Measurements from ENCODE around the gene MAP2K7.
A peak's percentile ranks its signal among the peaks of the same experiment; 100 is the strongest.
"Not testable (repeated sequence)": the region's sequence is repeated elsewhere in the genome, so short reads cannot be mapped to it uniquely, and the experiment has no call there.

Gene MAP2K7

DNA sequence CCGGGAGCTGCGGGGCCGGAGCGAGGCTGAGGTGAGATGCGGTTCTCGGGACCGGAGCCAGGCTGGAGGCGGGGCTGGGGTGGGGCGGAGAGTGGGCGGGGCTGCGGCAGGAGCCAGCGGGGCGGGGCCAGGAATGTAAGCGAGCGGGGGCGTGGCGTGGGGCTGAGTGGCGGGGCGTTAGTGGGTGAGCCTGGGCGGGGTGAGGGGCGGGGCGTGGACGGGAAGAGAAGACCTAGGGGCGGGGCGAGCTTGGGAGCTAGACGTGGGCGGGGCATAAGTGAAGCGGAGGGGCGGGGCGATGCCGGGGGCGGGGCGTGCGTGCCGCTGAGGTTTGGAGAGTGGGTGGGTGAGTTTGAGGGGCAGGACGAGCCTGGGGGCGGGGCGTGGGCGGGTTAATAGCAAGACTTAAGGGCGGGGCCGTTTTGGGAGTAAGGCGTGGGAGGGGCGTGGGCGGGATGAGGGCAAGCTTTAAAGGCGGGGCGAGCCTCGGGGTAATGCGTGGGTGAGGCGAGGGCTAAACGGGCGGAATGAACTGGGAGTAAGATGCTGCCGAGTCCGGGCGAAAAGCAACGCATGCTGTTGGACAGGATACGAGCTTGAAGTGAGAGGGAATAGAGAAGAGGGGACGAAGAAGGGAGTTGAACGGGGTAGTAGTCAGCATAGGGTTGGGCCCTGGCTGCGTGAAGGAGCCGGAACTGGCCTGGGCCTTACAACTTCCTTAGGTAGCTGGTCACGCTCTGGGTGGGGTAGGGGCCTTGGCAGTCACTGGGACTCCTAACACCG lies 17.0 kb downstream of the MAP2K7 start:
- DNase-seq = peak; percentile 95

DNA sequence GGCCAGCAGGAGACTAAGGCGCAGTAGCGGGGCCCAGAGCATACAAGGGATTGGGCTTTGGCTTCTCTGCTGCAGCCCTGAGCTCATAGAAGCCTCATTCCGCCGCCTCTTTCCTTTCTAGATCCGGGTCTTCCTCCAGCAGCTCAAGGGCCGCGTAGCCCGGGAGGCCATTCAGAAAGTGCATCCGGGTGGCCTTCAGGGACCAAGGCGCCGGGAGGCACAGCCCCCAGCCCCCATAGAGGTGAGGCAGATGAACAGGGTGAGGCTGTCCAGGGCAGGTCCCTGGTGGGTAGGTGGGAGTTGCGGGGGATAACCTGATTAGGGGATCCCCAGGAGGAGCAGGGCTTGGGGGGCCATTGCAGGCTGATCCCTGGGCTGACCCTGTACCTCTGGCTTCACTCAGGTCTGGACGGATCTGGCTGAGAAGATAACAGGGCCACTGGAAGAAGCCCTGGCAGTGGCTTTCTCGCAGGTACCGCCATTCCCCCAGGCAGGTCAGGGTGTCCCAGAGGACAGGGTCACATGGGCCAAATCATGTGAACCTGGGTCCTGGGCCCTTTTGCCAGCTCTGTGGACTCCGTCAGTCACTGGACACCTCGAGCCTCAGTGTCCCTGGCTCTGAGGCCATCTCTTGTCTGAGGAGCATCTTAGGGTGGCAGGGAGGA lies 17.8 kb downstream of the MAP2K7 start:
- DNase-seq = no peak

DNA sequence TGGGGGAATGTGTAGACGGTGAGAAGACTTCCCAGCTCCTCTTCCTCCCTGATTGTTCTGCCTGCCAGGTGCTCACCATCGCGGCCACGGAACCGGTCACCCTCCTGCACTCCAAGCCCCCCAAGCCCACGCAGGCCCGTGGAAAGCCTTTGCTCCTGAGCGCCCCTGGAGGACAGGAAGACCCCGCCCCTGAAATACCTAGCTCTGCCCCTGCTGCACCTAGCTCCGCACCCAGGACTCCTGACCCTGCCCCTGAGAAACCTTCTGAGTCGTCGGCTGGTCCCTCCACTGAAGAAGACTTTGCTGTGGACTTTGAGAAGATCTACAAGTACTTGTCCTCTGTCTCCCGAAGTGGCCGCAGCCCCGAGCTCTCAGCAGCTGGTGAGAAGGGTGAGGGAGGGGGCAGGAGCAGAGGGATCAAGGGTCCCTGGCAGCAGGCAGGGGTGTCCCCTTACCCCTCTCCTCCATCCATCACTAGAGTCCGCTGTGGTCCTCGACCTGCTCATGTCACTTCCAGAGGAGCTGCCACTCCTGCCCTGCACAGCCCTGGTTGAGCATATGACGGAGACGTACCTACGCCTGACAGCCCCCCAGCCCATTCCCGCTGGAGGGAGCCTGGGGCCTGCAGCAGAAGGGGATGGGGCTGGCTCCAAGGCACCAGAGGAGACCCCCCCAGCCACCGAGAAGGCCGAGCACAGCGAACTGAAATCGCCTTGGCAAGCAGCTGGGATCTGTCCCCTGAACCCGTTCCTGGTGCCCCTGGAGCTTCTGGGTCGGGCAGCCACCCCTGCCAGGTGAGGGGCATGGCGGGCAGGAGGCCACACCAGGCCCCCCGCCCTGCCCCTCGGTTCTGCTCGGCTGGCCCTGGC lies 18.5 kb downstream of the MAP2K7 start:
- no peak for DNase-seq

DNA sequence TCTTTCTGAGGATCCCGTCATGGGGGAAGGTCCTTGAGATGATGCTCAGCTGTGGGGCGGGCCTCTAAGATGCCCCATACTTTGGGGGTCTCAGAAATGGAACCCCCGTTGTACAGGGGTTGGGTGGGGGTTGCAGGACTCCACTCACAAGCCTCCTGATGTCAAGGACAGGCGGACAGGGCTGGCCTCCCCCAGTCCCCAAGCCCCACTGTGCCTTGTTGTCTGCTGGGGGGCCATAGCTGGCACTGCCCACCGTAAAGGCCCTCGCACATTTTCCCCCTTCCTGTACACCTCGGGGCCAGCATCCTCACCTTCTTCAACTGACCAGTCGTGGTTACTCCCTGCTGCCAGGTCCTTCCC lies 19.1 kb downstream of the MAP2K7 start:
- DNase-seq = no peak

DNA sequence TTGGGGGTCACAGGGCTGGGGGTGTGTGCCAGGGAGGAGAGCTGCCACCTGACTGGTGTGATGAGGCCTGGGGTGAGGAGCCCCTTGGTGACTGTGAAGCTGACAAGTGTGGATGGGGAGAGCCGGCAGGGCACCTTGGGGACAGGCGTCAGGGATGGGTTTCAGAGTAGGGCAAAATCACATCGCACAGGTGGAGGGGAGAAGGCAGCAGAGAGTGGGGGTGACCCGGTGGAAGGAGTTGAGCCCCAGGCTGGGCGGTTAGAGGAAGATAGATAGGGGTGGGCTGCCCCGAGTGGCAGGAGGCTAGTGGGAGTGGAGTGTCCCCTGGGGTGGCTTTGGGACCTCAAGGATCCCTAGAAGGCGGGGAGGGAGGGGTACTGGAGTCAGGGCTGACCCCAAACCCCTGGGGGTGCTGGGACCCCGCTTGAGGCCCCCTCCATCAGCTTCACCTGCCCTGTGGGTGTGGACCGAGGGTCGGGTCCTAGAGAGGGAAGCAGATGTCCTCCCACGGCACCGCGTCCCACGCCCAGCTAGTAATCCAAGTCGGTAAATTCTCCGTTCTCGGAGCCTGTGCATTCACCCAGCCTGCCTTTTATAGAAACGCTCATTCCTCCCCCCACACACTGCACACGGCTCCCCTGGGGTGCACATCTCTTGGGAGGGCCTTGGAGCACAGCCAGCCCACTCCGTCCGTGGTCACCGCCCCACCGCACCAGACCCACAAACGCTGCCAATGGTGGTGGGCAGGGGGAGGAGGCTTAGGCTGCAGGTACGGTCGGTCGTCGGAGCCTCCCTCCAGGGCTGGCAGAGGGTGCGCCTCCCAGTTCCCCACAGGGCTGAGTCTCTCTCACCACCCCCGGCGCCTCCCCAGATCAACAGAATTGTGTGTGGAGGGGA lies 19.9 kb downstream of the MAP2K7 start:
- no peak for DNase-seq

DNA sequence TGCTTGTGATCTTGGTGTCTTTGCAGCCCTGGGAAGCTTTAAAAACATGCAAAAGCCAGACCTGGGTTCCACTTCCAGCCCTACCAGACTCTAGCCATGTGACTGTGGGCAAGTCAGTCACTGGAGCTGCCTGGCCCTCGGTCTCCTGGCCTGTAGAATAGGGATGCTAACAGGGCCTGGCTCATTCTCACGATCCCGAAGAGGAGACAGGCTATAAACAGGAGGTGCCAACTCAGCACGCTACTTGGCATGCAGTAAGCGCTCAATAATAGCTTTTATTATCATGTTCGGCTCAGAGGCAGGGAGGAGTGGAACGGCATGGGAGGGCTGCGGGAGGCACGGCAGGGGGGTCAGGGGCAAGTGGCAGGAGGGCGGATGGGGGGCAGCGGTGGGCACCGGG lies 20.6 kb downstream of the MAP2K7 start:
- no peak for DNase-seq

DNA sequence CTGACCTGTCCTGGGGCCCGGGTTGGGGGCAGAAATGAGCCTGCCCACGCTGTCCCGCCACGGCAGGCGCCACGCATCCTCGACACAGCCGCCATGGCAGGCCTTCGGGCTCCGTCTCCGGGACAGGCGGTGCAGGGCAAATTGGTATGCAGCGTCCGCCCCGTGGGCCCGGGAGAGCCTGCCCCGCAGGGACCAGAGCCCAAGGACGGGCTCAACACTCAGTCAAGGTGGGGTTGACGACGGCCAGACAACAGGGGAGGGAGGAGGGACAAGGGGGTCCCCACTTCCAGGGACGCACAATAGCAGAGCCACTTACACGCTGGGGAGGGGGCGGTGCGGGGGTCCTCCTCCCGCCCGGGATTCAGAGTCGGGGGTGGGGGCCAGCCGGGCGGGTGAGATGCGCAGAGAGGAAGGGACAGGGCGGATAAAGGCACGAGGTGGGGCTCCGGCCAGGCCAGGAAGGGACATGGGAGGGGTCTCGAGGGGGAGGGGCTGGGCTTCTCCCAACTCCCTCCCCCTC lies 21.0 kb downstream of the MAP2K7 start:
- no peak for DNase-seq

DNA sequence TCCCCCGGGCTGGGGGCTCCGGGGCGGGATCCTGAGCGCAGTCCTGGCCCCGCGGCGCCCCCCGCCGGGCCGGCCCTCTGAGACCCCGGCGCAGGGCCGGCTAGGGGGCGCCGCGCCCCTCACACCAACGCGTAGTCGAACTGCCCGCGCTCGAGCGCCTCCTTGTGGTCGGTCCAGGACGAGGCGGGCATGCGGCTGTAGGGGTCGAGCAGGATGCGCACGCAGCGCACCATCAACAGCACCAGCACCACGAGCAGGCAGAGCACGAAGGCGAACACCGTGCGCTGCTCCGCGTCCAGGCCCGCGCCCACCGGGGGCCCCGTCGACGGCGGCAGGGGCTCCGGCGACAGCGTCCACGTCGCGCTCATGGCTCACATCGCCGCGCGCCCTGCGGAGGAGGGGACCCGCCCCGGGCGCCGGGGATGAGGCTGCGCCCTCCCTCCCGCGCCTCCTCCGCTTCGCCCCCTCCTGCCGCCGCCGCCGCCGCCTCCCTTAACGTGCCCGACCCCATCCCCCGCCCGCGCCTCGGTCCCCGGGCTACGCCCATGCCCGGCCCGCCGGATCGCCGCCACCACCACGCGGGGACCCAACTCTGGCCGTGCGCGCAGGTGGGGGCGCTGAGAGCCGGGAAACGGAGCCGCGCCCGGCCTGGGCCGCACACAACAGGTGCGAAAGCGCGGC lies 21.6 kb downstream of the MAP2K7 start:
- DNase-seq = peak; percentile 75

DNA sequence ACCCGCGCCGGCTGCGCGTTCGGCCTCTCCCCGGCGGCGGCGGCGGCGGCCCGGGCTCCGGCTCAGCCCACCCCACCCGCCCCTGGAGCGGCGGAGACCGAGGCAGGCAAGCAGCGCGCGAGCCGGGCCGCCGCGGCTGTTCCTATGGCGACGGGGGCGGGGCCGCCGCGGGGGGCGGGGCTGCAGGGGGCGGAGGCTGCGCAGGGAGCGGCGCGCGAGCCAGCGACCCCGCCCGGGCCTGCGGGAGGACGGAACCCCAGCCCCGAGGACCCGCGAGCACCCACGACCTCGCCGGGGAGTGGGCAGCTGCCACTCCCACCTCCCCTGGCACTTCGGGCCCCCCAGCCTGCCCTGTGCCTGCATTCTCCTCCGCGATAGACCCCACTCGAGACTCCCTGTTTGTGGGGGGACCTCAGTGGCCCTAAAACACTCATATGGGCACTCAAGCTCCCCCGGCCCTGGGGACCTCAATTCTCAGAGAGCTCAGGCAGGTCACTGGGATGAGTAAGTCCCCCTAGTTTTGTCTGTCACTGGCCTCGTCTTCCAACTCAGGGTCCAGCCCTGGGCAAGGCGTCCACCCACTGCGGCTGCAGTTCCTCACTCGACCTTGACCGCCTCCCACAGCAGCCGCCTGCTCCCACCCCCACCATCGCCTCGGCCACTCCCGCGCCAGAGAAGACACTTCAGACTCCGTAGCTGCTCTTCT lies 22.5 kb downstream of the MAP2K7 start, which contains the start of gene CTXN1:
Gene CTXN1, minus strand, starts transcription at position 115 of the 706 bp plus-strand sequence. CDS start 597 bp downstream, outside the sequence.
- peak; percentile 51 for DNase-seq

DNA sequence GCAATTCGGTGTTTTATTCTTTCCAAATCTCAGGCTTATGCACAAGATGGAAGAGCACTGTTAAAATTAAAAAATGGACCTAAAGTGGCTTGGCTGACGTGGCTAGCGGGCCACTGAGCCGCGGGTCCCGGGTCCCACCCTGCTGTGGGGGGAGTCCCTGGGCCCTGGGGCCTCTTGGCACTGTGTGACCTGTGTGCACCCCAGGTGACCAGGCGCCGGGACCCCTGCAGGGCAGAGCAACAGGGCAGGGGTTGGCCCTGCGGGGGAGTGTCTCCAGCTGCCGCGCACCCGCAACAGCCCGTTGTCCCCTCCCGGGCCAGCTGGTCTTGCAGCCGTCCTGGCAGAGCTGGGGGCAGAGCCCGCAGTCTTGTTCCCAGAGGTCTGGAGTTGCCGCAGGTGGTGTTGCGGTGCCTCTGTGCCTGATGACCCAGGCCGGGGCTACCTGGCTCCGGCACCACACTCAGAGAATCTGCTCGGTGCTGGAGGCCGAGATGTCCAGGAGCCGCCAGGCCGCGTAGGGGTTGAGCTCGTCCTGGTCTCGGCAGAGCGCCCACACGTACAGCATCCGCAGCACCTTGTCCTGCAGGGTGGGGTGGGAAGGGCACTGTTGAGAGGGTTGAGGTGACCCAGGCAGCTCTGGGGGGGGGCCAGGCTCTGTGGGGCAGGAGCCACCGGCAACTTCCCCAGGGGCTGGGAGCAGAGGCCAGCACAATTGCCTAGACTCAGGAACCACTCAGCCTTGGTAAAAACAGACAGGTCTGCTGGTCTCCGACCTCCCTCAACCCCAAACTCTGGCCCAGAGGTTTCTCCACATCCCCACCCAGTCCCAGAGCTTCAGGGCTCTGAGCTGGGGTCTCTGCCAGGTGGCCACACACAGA lies 23.3 kb downstream of the MAP2K7 start:
- DNase-seq = no peak

DNA sequence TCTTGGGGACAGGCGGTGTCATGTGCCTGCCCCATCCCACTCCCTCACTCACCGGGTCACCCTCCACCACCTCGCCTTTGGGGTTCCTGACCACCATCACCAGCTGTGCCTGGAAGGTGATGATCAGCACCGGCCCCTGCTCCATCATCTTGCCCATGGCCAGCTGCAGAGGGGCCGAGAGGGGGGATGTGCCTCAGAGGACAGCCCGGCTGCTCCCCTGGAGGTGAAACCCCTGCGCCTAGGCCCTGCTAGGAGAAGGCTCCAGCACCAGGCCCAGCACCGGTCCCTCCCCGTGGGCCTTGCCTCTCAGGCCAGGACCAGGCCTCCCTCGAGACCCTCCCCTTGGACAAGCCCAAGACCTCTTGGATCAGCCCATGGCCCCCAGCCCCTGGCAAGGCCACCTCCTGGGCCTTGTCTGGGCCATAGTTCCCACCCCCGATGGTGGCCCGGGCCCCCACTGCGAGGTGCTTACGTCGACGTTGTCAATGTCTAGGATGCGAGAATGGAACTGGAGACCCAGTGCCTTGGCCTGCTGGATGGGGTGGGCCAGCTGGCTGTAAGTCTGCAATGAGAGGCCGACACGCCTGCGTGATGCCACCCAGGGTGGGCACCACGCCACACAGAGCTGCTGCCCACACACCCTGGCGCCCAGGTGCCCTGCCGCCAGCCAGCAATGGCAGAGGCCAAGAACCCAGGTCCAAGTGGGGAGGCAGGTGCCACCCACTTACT lies 24.1 kb downstream of the MAP2K7 start:
- DNase-seq = no peak

DNA sequence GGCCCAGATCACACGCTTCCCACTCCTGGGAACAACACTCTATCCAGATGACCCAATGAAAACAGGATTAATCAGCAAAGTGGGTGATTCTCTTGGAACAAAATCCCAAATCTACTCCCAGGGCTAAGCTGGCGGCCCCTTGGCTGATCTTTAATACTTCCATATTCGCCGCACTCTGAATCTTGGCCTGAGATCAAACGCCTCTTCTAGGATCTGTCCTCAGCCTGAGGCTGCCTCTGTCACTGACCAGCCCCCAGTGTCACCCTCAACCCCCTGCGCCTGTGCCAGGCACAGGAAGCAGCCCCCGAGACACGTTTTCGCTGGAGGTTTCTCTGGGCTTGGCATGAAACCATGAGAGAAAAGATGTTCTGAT lies 24.6 kb downstream of the MAP2K7 start:
- no peak for DNase-seq

DNA sequence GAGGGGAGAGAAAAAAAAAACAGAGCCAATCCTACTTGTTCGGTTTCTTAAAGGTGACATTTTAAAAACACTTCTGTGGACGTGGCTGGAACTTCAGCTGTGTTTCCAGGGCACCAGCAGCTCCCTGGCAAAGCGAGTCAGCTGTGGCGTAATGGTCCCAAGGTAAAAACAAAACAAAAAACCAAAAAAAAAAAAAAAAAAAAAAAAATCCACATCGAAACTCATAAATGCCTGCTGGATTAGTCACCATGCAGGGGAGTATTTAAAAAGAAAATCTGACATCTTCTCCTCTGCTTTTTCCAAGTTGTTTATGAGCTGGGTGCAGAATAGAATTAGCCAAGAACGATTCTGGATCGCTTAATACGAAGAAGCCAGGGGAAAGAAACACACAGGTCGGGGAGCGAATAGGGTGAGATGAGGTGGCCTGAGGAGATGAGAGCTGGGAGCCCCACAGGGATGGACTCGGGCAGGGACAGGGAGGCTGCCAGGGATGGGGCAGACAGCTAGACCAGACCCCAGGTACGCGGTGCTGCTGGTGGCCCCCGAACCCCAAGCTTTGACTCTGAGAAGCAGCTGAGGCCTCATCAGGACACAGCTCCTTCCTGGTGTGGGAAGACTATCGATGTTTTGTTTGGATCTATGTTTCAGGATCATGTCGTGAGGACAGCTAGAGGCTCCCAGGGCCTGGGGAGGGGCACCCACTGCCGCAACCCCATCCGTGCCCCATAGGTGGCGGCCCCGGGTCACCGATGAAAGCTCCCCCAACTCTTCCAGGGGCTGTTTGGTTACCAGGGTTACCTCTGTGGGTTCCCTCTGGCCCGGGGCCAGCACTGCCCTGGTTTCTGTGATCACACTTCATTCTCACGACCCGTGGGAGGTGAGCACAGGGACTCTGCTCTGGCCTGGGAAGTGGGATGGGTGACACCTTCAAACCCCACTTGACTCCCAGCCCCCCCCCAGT lies 25.3 kb downstream of the MAP2K7 start:
- no peak for DNase-seq

DNA sequence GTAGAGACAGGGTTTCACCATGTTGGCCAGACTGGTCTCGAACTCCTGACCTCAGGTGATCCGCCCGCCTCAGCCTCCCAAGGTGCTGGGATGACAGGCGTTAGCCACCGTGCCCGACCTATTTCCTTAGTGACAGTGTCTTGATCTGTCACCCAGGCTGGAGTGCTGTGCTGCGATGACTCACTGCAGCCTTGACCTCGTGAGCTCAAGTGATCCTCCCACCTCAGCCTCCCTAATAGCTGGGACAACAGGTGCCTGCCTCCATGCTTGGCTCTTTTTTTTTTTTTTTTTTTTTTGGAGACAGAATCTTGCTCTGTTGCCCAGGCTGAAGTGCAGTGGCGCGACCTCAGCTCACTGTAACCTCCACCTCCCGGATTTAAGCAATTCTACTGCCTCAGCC lies 26.4 kb downstream of the MAP2K7 start:
- DNase-seq = not testable (repeated sequence)

DNA sequence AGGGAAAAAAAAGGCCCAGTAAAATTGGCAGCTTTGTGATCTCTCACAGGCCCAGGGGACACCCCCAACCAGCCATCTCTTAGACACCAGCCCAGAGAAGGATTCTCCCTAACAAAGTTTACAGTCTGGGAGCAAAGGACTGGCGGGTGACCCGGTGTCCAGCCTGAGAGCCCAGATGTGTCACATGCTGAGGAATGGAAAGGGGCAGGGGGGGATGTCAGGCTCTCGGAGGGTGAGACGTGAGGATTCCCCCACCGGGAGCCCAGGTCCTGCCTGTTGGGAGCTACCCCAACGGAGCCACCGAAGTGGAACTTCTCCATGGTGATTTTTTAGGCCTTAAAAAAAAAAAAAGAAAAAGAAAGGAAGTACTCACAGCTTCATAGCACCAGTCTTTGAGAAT lies 27.1 kb downstream of the MAP2K7 start:
- DNase-seq = no peak

DNA sequence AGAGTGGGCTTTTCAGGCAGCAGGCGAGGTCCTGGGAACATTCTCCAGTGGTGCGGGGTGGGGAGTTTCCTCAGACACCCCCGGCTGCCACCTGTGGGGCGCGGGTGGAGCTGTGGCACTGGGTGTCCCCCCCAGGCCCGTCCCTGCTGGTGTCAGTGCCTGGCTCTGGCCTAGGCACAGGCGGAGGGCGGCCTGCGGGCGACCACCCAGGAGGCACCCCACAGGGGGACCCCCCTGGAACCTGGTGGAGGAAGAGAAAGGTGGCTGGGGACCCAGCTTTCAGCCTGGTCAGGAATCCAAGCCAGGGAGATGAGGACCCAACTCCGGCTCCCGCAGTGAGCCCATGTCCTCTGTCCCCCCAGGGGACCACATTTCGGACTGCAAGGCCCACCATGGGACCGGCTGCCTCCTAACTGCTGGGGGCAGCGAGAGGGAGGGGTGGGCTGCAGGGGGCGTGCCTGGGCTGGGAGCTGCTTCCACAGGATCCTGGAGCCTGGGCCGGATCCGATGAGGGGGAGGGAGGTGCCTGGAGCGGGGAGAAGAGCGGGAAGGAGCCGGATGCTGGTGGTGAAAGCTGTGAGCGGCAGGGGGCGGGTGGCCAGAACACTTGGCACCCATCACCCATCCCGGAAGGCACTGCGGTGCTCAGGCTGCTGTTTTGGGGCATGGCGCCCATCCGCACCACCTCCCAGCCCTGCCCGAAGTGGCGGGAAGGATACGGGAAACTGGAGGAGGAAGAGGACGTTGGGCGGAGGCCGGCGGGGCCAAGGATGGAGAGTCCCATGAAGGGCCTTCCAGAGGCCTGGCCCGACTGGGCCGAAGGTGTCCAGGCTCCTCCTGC lies 27.8 kb downstream of the MAP2K7 start:
- no peak for DNase-seq
